Left forelimb (tissue), 1 donor: ENCODE measurements around the gene ABCC1.
"Not testable (repeated sequence)": the region's sequence is repeated elsewhere in the genome, so short reads cannot be mapped to it uniquely, and the experiment has no call there.

Experiments
- DNase-seq: peaks from one replicate; pipeline ENCODE4 v3.0.0-alpha.2; 2018; ENCODE audit warnings: low spot score

The ABCC1 gene

GRCh38 chr16:16159662-16160061, 210.2 kb downstream of the ABCC1 start:
- DNase-seq = no peak

GRCh38 chr16:16161319-16161718, 211.9 kb downstream of the ABCC1 start:
- no peak for DNase-seq

- not testable (repeated sequence) for DNase-seq
Measured at GRCh38 chr16:16161840-16162239, 212.4 kb downstream of the ABCC1 start.

- DNase-seq = no peak
Measured at GRCh38 chr16:16162591-16162990, 213.2 kb downstream of the ABCC1 start.

- DNase-seq = no peak
Measured at GRCh38 chr16:16163109-16163508, 213.7 kb downstream of the ABCC1 start.

- no peak for DNase-seq
Measured at GRCh38 chr16:16163571-16163970, 214.2 kb downstream of the ABCC1 start.

- DNase-seq = no peak
Measured at GRCh38 chr16:16164243-16164642, 214.8 kb downstream of the ABCC1 start.

GRCh38 chr16:16166085-16166484, 216.7 kb downstream of the ABCC1 start:
- DNase-seq = no peak

GRCh38 chr16:16166949-16167348, 217.5 kb downstream of the ABCC1 start:
- no peak for DNase-seq

GRCh38 chr16:16167927-16168326, 218.5 kb downstream of the ABCC1 start:
- DNase-seq = no peak

- no peak for DNase-seq
Measured at GRCh38 chr16:16168431-16168830, 219.0 kb downstream of the ABCC1 start.

- no peak for DNase-seq
Measured at GRCh38 chr16:16169615-16170014, 220.2 kb downstream of the ABCC1 start.

GRCh38 chr16:16171332-16171919, 222.0 kb downstream of the ABCC1 start:
- DNase-seq = no peak

- DNase-seq = no peak
Measured at GRCh38 chr16:16172991-16173390, 223.6 kb downstream of the ABCC1 start.

- no peak for DNase-seq
Measured at GRCh38 chr16:16175296-16175695, 225.9 kb downstream of the ABCC1 start.

GRCh38 chr16:16176328-16176727, 226.9 kb downstream of the ABCC1 start:
- no peak for DNase-seq

GRCh38 chr16:16178455-16179162, 229.2 kb downstream of the ABCC1 start:
- no peak for DNase-seq

GRCh38 chr16:16181748-16182147, 232.3 kb downstream of the ABCC1 start:
- DNase-seq = not testable (repeated sequence)

GRCh38 chr16:16182918-16183317, 233.5 kb downstream of the ABCC1 start:
- no peak for DNase-seq

- no peak for DNase-seq
Measured at GRCh38 chr16:16183562-16183961, 234.1 kb downstream of the ABCC1 start.

GRCh38 chr16:16184594-16184993, 235.2 kb downstream of the ABCC1 start:
- no peak for DNase-seq

GRCh38 chr16:16185095-16185494, 235.7 kb downstream of the ABCC1 start:
- DNase-seq = no peak

- no peak for DNase-seq
Measured at GRCh38 chr16:16186820-16187219, 237.4 kb downstream of the ABCC1 start.

GRCh38 chr16:16188827-16189226, 239.4 kb downstream of the ABCC1 start:
- DNase-seq = no peak
